Measurements from ENCODE around the gene CDH12.
"Not testable (repeated sequence)": the region's sequence is repeated elsewhere in the genome, so short reads cannot be mapped to it uniquely, and the experiment has no call there.

GRCh38 chr5:22164910-22165748 lies 688.0 kb downstream of the CDH12 start:
- TF ChIP-seq, protein P1, sequence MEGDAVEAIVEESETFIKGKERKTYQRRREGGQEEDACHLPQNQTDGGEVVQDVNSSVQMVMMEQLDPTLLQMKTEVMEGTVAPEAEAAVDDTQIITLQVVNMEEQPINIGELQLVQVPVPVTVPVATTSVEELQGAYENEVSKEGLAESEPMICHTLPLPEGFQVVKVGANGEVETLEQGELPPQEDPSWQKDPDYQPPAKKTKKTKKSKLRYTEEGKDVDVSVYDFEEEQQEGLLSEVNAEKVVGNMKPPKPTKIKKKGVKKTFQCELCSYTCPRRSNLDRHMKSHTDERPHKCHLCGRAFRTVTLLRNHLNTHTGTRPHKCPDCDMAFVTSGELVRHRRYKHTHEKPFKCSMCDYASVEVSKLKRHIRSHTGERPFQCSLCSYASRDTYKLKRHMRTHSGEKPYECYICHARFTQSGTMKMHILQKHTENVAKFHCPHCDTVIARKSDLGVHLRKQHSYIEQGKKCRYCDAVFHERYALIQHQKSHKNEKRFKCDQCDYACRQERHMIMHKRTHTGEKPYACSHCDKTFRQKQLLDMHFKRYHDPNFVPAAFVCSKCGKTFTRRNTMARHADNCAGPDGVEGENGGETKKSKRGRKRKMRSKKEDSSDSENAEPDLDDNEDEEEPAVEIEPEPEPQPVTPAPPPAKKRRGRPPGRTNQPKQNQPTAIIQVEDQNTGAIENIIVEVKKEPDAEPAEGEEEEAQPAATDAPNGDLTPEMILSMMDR (IDR thresholded peaks at IDR 0.05; ENCODE audit: low read length), result not testable (repeated sequence)
- not testable (repeated sequence) for TF ChIP-seq EZH2 (IDR thresholded peaks at IDR 0.05; ENCODE audit: borderline replicate concordance, low read length)

All from OCI-LY1 (cell line).